ENCODE data around the gene RFC1.
"Not testable (repeated sequence)": the region's sequence is repeated elsewhere in the genome, so short reads cannot be mapped to it uniquely, and the experiment has no call there.

RFC1 gene, protein sequence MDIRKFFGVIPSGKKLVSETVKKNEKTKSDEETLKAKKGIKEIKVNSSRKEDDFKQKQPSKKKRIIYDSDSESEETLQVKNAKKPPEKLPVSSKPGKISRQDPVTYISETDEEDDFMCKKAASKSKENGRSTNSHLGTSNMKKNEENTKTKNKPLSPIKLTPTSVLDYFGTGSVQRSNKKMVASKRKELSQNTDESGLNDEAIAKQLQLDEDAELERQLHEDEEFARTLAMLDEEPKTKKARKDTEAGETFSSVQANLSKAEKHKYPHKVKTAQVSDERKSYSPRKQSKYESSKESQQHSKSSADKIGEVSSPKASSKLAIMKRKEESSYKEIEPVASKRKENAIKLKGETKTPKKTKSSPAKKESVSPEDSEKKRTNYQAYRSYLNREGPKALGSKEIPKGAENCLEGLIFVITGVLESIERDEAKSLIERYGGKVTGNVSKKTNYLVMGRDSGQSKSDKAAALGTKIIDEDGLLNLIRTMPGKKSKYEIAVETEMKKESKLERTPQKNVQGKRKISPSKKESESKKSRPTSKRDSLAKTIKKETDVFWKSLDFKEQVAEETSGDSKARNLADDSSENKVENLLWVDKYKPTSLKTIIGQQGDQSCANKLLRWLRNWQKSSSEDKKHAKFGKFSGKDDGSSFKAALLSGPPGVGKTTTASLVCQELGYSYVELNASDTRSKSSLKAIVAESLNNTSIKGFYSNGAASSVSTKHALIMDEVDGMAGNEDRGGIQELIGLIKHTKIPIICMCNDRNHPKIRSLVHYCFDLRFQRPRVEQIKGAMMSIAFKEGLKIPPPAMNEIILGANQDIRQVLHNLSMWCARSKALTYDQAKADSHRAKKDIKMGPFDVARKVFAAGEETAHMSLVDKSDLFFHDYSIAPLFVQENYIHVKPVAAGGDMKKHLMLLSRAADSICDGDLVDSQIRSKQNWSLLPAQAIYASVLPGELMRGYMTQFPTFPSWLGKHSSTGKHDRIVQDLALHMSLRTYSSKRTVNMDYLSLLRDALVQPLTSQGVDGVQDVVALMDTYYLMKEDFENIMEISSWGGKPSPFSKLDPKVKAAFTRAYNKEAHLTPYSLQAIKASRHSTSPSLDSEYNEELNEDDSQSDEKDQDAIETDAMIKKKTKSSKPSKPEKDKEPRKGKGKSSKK

DNA sequence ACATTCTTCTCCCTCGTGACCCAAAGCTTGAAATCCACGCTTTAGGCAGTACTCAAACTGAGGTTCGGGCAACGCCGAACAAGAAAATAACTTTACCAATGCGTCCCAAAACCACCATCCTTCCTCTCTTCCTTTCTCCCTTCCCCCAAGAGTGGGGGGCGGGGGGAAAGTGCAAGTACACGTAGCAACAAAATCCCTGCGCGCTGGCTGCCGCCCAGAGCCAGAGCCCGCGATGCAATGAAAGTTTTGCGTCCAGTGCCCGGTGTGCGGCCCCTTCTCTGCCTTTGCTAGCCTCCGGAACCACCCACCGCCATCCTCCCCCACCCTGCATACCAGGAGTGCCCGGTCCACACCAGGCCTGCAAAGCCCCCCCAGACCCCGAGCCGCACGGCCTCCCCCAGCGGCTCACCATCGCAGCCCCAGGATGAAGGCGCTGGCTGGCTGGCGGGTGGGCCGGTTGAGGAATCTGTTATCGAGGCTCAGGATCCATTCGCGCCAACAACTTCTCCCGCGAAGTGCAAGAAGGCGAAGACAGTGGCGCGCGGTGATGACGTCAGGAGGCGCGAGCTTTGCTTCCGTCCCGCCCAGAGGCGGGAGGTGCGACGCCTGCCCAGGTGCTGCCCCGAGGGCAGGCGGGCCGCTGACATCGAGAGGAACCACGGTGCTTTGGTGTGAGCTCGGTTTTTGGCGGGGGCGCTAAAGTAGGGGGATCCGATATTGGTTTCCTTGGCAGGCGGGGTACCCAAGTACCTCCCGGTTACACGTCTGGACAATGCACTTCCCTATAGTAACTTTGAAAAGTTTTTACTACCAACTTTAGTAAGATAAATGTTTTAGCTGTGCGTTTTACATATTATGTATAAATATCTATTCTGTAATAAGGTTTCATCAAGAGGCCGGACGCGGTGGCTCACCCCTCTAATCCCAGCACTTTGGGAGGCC, at the start of gene RFC1:
Gene RFC1 (minus strand): TSS at position 533 of the 942 bp plus-strand sequence. CDS start 121 bp downstream, at position 412.
- no peak for FAIRE-seq
- DNase-seq (ENCODE audit: low spot score), result peak; percentile 70

DNA sequence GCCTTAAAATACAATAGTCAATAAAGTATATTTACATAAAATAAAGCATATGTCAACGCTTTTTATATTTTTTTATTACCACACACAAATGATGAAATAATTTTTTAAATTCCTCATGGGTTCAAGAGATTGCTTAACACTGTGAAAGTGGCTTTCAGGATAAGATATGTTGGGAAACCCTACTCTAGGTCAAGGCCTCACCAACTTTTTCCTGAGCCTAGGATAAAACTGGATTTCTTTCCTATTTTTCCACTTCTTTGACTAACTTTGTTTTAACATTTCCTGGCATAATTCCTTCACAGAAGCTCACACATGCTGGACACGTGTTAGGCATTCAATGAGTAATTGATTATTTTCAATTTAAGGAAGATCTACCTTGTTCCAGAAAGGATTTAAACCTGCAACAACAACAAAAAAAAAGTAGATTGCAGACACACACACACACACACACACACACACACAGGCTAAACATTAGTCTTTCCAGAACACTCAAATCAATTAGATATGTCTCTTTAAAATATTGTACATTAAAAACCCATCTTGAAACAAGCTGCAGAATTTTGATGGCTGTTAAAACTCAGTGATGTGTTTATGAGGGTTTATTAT, 49.6 kb upstream of the RFC1 start:
- FAIRE-seq (no peak), DNase-seq (ENCODE audit: low spot score) (no peak)

DNA sequence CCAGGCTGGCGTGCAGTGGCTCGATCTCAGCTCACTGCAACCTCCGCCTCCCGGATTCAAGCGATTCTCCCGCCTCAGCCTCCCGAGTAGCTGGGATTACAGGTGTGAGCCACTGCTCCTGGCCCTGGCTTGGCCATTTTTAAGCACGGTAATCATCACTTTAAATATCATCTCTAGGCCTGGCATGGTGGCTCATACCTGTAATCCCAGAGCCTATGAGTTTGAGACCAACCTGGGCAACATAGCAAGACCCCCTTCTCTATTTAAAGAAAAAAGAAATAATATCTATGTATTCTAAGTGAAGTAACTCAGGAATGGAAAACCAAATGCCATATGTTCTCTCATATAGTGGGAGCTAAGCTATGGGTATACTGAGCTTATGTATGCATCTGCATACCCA, 45.4 kb upstream of the RFC1 start:
- FAIRE-seq; DNase-seq (ENCODE audit: low spot score): not testable (repeated sequence)

DNA sequence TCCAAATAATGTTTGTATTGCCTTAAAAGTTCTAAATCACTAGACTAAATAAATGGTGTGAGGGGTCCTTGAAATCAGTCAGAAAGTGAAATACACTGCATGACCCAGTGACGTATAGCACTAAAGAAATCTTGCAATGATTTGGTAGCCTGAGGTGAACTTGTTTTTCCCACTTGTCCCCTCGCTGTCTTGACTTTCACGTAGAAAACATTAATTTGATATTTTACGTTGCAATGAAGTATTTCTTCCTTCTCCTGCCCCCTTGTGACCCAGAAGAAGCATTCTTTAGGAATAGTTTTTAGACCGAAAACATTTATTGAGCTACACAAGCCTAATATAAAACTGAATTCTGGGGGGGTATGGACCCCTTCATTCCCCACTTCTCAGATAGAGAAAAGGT, 44.3 kb upstream of the RFC1 start:
- FAIRE-seq (no peak), DNase-seq (ENCODE audit: low spot score) (no peak)

DNA sequence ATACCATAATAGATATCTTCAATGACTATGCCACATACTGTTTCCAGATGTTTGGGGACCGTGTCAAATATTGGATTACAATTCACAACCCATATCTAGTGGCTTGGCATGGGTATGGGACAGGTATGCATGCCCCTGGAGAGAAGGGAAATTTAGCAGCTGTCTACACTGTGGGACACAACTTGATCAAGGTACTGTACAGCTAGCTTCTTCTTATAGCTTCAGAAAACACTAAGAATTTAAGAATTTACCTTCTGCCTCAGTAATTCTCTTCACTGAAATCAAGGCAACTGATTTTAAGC, 41.4 kb upstream of the RFC1 start:
- FAIRE-seq, result no peak
- no peak for DNase-seq (ENCODE audit: low spot score)

DNA sequence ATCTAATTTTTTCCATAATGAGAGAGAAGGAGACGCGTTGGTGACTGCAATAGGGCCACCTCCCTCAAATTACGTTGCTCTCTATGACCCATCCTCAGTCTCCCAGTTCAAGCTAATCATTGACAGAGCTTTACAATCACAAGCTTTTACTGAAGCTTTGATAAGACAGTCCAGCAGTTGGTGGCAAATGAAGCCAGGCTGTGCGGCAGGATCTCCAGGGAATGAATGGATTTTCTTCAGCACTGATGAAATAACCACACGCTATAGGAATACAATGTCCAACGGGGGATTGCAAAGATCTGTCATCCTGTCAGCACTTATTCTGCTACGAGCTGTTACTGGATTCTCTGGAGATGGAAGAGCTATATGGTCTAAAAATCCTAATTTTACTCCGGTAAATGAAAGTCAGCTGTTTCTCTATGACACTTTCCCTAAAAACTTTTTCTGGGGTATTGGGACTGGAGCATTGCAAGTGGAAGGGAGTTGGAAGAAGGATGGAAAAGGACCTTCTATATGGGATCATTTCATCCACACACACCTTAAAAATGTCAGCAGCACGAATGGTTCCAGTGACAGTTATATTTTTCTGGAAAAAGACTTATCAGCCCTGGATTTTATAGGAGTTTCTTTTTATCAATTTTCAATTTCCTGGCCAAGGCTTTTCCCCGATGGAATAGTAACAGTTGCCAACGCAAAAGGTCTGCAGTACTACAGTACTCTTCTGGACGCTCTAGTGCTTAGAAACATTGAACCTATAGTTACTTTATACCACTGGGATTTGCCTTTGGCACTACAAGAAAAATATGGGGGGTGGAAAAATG, 40.8 kb upstream of the RFC1 start, which contains the start of gene KLB:
Gene KLB (plus strand): TSS at position 168 of the 821 bp plus-strand sequence. CDS start 20 bp downstream, at position 188.
- FAIRE-seq (no peak), DNase-seq (ENCODE audit: low spot score) (peak; percentile 29)

DNA sequence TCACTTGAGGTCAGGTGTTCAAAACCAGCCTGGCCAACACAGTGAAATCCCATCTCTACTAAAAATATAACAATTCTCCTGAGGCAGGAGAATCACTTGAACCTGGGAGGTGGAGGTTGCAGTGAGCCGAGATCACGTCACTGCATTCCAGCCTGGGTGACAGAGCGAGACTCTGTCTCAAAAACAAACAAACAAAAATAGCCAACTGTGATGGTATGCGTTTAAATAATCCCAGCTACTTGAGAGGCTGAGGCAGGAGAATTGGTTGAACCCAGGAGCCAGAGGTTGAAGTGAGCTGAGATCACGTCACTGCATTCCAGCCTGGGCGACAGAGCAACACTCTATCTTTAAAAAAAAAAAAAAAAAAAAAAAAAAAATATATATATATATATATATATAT, 35.5 kb upstream of the RFC1 start:
- DNase-seq (ENCODE audit: low spot score); FAIRE-seq: not testable (repeated sequence)

DNA sequence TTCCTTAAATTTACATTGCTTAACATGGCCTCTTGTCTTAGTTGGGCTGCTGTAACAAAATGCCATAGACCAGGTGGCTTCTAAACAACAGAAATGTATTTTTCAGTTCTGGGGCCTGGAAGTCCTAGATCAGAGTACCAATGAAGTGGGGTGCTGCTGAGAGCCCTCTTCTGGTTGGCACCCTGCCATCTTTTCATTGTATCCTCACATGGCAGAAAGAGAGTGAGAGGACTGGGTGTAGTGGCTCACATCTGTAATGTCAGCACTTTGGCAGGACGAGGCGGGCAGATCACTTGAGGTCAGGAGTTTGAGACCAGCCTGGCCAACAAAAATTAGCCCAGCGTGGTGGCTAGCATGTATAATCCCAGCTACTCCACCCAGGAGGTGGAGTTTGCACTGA, 28.5 kb upstream of the RFC1 start:
- DNase-seq (ENCODE audit: low spot score) (no peak), FAIRE-seq (no peak)

DNA sequence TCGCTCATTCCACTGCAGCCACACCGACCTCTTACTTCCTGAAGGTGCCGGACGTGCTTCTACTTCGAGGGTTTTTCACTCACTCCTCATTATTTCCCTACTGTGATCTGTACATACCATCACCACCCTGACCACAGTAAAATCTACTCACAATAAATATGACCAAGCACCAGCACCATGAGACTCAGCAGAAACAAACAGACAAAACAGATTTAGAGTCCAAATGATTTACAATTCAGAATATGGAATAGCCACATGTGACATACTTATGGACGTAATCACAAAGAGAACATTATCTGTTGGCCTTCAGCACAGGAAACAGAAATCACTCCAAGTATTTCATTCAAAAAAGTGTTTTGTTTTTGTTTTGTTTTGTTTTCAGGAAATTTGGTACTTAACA, 24.4 kb upstream of the RFC1 start:
- no peak for DNase-seq (ENCODE audit: low spot score)
- FAIRE-seq, result no peak

DNA sequence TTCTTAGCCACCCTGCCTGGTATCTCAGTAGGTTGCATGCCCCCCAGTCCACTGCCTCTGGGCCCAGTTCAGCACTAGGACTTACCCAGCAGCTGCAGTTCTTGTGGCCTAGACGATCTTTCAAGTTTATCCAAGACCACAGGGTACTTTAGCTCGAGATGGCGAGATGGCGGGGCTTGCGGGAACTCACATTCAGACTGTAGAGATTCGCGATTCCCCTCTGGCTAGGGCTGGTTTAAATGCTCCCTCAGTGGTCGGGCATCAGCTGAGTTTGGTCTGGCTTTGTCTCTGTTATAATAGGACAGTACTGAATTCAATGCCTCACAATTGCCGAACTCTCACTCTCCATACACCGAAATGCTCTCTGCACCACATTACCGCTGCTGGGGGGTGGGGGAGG, 18.4 kb upstream of the RFC1 start:
- DNase-seq (ENCODE audit: low spot score) (no peak), FAIRE-seq (no peak)

DNA sequence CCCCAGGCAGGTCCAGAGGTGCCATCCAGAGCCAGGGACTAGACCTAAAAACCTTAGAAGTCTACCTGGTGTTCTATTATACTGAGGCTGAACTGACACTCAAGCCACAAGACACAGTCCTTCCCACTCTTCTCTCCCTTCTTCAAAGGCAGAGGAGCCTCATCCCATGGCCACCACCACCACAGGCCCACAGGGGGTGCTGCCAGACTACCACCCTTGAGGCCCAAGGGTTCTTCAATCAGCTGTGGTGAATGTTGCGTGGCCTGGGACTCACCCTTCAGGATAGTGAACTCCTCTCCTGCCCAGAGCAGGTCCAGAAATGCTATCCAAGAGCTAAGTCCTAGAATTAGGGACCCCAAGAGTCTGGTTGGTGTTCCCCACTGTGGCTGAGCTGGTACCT, 17.5 kb upstream of the RFC1 start:
- FAIRE-seq (no peak), DNase-seq (ENCODE audit: low spot score) (no peak)

DNA sequence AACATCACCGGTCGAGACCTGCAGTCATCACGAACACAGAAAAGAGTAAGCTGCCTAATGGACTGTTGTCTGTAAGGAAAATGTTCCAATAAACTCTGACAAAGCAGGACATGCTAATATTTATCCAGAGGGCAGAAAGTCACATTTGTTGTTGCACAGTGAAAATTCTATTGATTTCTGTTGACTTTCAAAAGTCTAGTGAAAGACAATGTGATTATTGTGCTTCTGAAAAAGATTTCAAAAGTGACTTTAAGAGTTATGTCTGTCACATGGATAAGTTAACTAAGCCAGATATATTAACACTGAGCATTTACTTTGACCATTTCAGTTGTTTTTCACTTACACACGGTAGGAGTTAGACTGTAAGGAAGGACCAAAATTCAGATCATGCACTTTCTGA, 9.3 kb upstream of the RFC1 start:
- FAIRE-seq, result no peak
- DNase-seq (ENCODE audit: low spot score), result no peak

DNA sequence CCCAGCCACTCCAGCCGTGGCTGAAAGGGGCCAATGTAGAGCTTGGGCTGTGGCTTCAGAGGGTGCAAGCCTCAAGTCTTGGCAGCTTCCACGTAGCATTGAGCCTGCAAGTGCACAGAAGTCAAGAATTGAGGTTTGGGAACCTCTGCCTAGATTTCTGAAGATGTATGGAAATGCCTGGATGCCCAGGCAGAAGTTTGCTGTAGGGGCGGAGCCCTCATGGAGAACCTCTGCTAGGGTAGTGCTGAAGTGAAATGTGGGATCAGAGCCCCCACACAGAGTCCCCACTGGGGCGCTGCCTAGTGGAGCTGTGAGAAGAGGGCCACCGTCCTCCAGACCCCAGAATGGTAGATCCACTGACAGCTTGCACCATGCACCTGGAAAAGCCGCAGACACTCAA, 5.0 kb upstream of the RFC1 start:
- not testable (repeated sequence) for DNase-seq (ENCODE audit: low spot score); FAIRE-seq

DNA sequence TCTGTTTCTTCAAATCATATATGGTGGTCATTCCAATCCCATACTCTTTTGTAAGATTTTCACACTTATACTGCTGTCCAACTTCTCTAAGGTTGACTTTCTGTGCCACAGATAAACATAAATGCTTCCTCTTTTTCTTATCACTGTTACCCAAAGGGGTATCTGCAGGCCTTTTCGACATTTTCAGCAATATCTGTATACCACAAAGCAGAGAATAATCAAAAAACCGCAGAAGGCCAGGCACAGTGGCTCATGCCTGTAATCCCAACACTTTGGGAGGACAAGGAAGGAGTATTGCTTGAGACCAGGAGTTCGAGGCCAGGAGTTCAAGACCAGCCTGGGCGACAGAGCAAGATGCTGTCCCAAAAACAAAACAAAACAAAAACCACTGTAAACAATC, 3.1 kb upstream of the RFC1 start:
- DNase-seq (ENCODE audit: low spot score) (no peak), FAIRE-seq (no peak)

DNA sequence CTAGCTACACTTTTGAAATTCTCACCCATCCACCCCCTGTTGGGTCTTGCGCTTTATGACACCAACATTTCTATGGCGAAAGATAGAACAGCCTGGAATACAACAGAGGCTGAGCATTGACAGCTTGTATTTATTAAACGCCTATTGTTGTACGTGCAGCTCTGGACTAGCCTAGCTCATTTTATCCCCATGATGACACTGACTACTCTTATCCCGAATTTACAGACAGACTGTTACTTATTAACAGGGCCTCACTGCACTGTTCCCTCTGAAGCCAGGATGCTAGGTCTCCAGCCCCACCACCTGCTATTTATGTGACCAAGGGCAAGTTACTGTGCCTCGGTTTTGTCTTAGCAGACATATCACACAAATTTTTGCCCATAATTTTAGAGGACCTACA, 1.0 kb upstream of the RFC1 start:
- FAIRE-seq, result no peak

DNA sequence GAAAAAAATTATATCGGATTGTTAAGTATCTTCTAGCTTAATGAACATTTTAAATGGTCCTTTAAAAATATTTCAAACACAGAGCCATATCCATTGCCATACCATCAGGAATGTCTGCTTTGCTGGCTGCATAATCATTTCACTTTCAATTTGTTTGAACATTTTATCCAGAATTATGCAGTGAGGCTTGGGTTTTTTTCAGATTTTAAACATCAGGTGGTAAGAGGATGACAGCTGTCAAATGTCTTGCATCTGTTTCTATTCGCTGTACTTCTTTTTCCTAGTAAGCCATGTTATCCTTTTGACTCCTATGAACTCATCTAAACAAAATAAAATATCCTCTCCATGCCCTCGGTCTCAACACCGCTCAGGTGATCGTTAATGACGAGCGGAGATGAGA, 802 bp downstream of the RFC1 start:
- FAIRE-seq (no peak), DNase-seq (ENCODE audit: low spot score) (no peak)

More for the DNA sequence above, 1.0 kb upstream of the RFC1 start:
- DNase-seq (ENCODE audit: low spot score), result no peak

DNA sequence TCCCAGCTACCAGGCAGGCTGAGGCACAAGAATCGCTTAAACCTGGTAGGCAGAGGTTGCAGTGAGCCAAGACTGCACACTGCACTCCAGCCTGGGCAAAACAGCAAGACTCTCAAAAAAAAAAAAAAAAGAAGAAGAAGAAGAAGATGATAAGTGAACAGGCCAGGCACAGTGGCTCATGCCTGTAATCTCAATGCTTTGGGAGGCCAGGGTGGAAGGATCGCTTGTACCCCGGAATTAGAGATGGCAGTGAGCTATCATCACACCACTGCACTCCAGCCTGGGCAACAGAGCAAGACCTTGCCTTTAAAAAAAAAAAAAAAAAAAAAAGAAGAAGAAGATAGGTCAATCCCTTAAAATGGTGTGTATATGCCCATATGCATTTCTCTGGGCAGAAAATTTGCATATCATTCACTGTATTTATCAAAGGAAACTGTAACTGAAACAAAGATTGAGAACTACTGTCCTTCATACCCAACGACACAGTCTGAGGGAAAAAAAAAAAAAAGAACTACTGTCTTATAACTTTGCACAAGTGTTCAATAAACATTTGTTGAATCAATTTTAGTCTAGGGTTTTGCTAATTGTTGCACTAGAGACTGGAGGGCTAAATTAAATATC, 2.3 kb downstream of the RFC1 start:
- FAIRE-seq, result no peak
- no peak for DNase-seq (ENCODE audit: low spot score)

DNA sequence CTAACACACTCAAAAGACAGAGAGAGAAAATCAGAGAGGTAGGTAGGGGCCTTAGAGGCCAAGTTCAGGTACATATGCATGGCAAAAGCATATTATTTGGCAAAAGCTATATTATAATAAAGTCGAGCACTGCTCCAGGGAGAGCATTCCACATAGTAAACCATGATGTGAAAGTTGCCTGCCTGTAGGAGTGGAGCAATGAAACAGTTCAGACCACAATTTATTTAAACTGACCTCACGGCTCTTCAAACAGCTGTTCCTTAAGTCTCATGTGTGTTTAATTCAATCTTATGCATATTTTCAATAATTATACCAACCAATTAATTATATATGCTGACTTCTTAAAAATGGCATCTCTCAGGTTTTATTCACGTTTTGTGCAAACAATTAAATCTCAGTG, 3.3 kb downstream of the RFC1 start:
- no peak for DNase-seq (ENCODE audit: low spot score)
- FAIRE-seq, result no peak

DNA sequence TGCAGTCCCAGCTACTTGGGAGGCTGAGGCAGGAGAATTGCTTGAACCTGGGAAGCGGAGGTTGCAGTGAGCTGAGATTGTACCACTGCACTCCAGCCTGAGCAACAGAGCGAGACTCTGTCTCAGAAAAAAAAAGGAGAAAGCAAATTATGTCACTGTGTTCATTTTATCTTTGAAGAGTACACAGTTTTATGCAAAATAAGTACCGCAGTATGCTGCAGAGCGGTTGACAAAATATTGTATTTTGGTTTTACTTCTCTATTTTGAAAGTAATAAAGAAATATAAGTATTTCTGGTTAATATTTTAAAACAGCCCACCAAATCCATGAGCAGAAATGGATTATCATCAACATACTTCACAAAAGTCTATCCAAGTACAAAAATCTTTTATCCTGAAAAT, 5.6 kb downstream of the RFC1 start:
- not testable (repeated sequence) for DNase-seq (ENCODE audit: low spot score); FAIRE-seq

Measured in RCC 7860 (cell line).